Tibial artery (tissue), 4 donors: ENCODE data around the gene SLC25A13.

ENCODE experiments used
- DNase-seq, 2 donors: peaks; one replicate each; pipeline ENCODE4 v3.0.0-alpha.2; 2019
- H3K27ac ChIP-seq, 2 donors: fragments of 200-600 bp; sonication (generic) in 1 of 2; 1 replicate in 1 of 2; 2 replicates in 1 of 2; pipeline ENCODE4 v1.5.1; 2018 to 2019; ENCODE audit warnings: mild to moderate bottlenecking in 1 of 2
- H3K27me3 ChIP-seq, 2 donors: fragments of 200-600 bp; sonication (generic) in 1 of 2; one replicate each; pipeline versions ENCODE4 v1.5.1 to v1.6.0; 2016 to 2019
- H3K36me3 ChIP-seq, 3 donors: fragments of 200-600 bp; sonication (generic) in 2 of 3; one replicate each; pipeline ENCODE4 v1.5.1; 2016 to 2019; ENCODE audit warnings: mild to moderate bottlenecking in 2 of 3
- H3K4me1 ChIP-seq, 4 donors: fragments of 200-600 bp; sonication (generic) in 2 of 4; 1 replicate in 3 of 4; 2 replicates in 1 of 4; pipeline ENCODE4 v1.5.1; 2016 to 2019
- H3K4me3 ChIP-seq, 2 donors: fragments of 200-600 bp; sonication (generic) in 1 of 2; 1 replicate in 1 of 2; 2 replicates in 1 of 2; pipeline ENCODE4 v1.5.1; 2018 to 2019; ENCODE audit warnings: mild to moderate bottlenecking in 2 of 2
- H3K9me3 ChIP-seq, 3 donors: fragments of 200-600 bp; sonication (generic) in 1 of 3; one replicate each; pipeline ENCODE4 v1.5.1; 2016 to 2019
- CTCF ChIP-seq, 2 experiments: fragments of 200-600 bp in 1 of 2; fragments of 450-650 bp in 1 of 2; IDR thresholded peaks; one replicate each; pipeline ENCODE4 v1.5.1; 2017 to 2019; ENCODE audit warnings: antibody characterized with exemption in 2 of 2, mild to moderate bottlenecking in 1 of 2, moderate library complexity in 1 of 2
- intact Hi-C: fragments of 100-400 bp; cut with DNase I; formaldehyde crosslinking; loops from one replicate; pipeline ENCODE4 v1.15.0; 2023; ENCODE audit warnings: low total_unique reads

Gene SLC25A13

GRCh38 chr7:96320442-96320841, 1.5 kb downstream of the SLC25A13 start:
- peak overlapping the region; percentile 78 to 84 for H3K4me3 ChIP-seq
- DNase-seq = no peak
- H3K27ac ChIP-seq = peak overlapping the region; percentile 85 to 95
- H3K27me3 ChIP-seq = no peaks in the 10 kb centered on the region
- peaks cover 0 to 31% (median 12%) of the 10 kb centered on the region in 4 donors for H3K4me1 ChIP-seq
- TF ChIP-seq CTCF (IDR thresholded peaks at IDR 0.05) = no peak
- H3K9me3 ChIP-seq = no peaks in the 10 kb centered on the region
- intact Hi-C loops = no loop called here
- no peaks in the 10 kb centered on the region for H3K36me3 ChIP-seq

- peaks cover 0 to 41% (median 18%) of the 10 kb centered on the region in 4 donors for H3K4me1 ChIP-seq
- intact Hi-C loops = no loop called here
These were observed 2.5 kb downstream of the SLC25A13 start for GRCh38 chr7:96319439-96319838.

GRCh38 chr7:96316949-96317348, 4.9 kb downstream of the SLC25A13 start:
- no peak overlapping the region for H3K27ac ChIP-seq
- no peaks in the 10 kb centered on the region for H3K27me3 ChIP-seq
- TF ChIP-seq CTCF (IDR thresholded peaks at IDR 0.05) = no peak
- intact Hi-C loops = no loop called here
- peaks cover 0 to 52% (median 19%) of the 10 kb centered on the region in 4 donors for H3K4me1 ChIP-seq
- no peaks in the 10 kb centered on the region for H3K36me3 ChIP-seq
- H3K4me3 ChIP-seq = no peak overlapping the region
- DNase-seq = no peak
- H3K9me3 ChIP-seq = no peaks in the 10 kb centered on the region

More at GRCh38 chr7:96319439-96319838, 2.5 kb downstream of the SLC25A13 start:
- no peak for TF ChIP-seq CTCF (IDR thresholded peaks at IDR 0.05)
- no peaks in the 10 kb centered on the region for H3K36me3 ChIP-seq
- H3K27me3 ChIP-seq = no peaks in the 10 kb centered on the region
- H3K9me3 ChIP-seq = no peaks in the 10 kb centered on the region
- no peak for DNase-seq
- H3K27ac ChIP-seq = no peak overlapping the region
- H3K4me3 ChIP-seq = no peak overlapping the region

- H3K36me3 ChIP-seq = no peaks in the 10 kb centered on the region
- TF ChIP-seq CTCF (IDR thresholded peaks at IDR 0.05) = no peak
- intact Hi-C loops = no loop called here
- DNase-seq = no peak
- no peaks in the 10 kb centered on the region for H3K27me3 ChIP-seq
- H3K9me3 ChIP-seq = no peaks in the 10 kb centered on the region
- peaks cover 0 to 61% (median 20%) of the 10 kb centered on the region in 4 donors for H3K4me1 ChIP-seq
- no peak overlapping the region for H3K4me3 ChIP-seq
- H3K27ac ChIP-seq = no peak overlapping the region
These were observed 6.8 kb downstream of the SLC25A13 start for GRCh38 chr7:96315125-96315512.

- Histone ChIP-seq H3K36me3 (no peaks in the 10 kb centered on the region), H3K27ac (no peak overlapping the region), H3K9me3 (no peaks in the 10 kb centered on the region), H3K4me3 (no peak overlapping the region), H3K27me3 (no peaks in the 10 kb centered on the region), H3K4me1 (peaks cover 0 to 61% (median 24%) of the 10 kb centered on the region in 4 donors)
- TF ChIP-seq CTCF (IDR thresholded peaks at IDR 0.05) = no peak
- intact Hi-C loops = no loop called here
- DNase-seq = no peak
These were observed 7.3 kb downstream of the SLC25A13 start for GRCh38 chr7:96314402-96315124.
